Amniotic epithelial cell (primary cell): ENCODE results near the gene NR1D1.

Source experiments
- DNase-seq: peaks from one replicate; pipeline ENCODE4 v3.0.0-alpha.2; 2010; ENCODE audit warnings: low read depth

The NR1D1 gene

GRCh38 chr17:40075201-40075941, 25.0 kb downstream of the NR1D1 start:
- DNase-seq, result peak; percentile 57

GRCh38 chr17:40074871-40075200, 25.6 kb downstream of the NR1D1 start:
- DNase-seq, result peak; percentile 48

DNA sequence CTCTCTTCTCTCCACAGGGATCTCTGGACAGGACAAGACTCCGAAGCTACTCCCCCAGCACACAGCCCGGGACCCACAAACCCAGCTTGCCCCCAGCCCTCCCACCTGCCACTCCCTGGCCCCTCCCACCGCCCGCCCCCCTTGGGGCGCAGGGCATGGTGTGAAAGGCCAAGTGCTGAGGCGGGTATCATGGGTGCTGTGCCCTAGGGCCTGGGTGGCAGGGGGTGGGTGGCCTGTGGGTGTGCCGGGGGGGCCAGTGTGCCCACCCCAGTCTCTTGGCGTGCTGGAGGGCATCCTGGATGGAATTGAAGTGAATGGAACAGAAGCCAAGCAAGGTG, 26.2 kb downstream of the NR1D1 start:
- no peak for DNase-seq

DNA sequence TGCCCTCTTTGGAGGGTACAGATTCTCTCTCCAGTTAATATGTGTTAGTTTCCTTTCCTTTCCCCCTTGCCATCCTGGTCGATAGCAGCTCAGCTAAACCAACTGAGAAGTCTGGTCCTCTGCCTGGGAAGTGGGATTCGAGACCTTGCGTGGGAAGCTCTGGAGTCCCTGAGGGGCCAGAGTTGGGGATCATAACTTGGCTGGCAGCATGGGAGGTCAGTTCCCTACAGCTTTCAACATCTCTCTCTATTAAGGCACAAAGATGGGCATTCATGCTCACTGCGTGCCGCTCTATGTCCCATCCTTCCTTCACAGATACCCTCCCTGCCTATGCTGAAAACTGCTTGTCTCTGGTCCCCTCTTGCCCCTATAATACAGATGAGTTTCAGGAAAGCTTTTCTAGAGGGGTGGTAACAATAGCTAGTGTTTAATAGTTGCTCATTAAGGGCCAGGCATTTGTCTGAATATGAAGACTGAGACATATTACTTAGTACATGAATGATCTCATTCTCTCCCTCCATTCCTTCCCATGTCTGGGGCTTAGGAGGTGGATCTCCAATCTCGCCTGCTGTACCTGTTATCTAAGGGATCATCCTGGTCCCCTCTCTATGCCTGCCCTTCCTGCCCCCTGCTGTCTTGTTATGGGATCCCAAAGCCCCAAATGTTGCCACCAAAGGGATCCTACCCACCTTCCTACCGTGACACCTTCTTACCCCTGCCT, 26.8 kb downstream of the NR1D1 start:
- no peak for DNase-seq

DNA sequence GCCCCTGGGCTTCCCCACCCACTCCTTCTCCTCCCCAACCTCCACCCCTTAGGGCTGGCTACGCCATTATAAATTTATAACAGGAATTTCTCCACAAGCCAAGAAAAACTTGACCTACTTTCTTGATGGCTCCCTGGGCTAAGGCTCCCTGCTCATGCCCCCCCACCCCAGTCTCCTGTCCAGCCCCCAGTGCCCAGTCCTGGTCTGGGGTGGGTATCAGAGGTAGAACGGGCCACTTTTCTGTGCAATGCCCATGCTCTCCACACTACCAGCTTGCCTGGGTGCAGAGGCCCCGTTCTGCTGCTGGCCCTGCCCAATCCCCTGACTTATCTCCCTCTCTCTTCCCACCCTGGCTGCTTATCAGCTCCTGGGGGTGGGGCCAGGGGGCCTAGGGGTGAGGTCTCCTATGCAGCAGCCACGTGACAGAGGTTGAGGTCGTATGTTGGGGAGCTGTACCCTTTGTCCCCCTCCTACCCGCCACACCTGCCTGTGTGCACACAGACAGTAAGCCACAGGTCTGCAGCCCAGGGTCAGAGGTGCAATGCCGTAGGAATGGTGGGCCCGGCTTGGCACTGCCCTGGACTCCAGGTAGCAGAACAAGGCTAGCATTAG, 27.5 kb downstream of the NR1D1 start:
- no peak for DNase-seq

- DNase-seq, result peak; percentile 68
Observed at GRCh38 chr17:40072040-40072734, 28.2 kb downstream of the NR1D1 start.

GRCh38 chr17:40071313-40072039, 28.9 kb downstream of the NR1D1 start:
- DNase-seq, result no peak

DNA sequence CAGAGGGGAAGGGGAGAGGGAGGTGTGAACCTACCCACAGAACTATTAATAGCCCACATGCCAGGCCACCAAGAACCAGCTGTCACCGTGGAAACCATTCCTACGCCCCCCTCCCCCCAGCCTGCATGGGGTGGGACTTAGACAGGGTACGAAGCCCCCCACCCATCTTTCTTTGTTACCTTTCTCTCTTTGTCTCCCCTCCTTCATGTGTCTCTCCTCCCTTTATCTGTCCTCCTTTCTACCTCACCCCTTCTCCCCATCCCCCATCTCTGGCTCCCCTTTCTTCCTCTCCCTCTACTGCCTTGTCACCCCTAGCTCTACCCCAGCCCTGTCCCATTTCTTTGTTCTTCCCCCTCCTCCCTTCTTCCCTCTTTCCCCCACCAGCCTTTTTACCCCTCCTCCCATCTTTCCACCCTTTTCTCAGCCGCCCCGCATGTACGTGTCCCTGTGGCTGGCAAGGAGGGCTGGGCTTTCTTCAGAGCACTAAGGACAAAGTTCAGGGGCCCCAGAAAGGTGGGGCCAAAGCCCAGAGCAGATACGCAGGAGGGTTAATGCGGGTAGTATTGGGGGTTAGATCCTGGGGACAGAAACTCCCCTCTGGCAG, 29.6 kb downstream of the NR1D1 start:
- DNase-seq, result no peak

DNA sequence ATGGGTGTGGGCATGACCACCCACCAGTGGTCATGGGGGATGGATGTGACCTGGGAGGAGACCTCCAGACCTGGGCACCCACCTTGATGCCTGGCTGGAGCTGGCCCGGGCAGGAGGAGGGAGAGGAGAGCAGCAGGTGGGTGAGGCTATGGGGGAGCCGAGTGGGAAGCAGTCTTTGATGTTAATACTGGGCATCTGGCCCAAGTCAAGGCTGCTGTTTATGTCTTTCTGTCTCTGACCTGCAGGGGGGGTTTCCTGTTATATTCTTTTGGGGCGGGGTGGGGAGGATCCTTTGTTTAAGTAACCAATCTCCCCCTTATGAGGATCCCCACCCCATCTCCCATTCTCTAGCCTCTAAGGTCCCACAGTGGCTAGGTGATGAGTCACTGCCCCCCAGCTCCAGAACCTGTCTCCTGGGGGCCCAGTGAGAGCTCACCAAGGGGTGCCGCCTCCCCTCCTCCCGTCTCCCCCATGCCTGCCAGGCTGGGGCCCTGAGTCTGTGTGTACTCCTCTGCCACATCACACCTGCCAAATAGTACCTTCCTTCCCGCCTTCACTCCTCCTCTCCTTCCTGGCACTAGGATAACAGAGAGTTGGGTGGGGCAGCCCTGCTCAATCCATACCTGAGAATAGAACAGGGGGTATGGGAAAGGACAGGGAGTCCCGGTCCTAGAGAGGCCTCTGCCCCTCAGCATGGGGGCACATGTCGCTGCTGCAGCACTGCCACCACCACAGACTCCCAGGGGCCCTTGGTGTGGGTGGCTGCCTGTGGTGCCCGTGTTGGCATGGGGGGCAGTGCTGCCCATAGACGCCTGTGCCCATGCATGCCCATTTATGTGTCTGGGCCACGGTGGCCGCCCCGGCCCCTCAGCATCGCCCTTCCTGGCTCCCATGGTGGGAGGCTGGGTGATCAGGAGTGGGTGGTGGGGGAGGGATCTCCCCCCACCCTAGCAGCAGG, 30.4 kb downstream of the NR1D1 start:
- peak; percentile 40 for DNase-seq

- DNase-seq, result peak; percentile 90
Observed at GRCh38 chr17:40068917-40069750, 31.3 kb downstream of the NR1D1 start.

DNA sequence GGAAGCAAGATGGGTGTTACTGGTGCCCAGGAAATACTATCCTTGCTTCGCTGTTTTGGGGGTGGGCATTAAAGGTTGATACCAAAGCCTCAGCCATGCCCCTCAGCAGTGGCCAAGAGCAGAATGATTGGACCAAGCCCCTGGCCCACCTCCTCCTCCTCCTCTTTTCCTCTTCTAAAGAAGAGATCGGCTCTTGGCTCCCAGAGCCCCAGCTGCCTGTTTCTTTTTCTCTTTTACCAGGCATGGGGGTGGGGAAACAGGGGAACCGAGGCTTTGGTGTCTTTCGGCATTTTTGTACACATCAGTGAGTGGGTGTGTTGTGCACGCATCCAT, 31.8 kb downstream of the NR1D1 start:
- DNase-seq, result no peak

DNA sequence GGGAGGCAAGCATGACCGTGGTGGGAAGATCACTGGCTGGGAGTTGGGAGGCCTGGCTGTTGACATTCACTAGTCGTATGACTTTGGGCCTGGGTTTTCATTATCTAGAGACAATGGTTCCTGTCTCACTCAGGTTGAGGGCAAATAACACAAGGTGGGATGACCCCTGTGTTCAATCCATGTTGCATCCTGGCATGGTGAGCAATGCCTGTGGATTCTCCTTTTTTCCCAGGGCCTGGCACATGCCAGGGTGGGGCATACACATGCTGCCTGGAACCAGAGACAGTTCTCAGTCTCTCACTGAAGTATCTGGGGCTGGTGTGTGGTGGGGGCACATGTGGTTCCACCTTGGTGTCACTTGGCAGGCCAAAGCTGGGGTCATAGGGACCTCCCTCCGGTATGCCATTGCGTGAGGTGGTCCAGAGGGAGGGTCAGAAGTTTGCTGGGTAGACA, 32.2 kb downstream of the NR1D1 start:
- DNase-seq, result no peak

- DNase-seq, result no peak
Observed at GRCh38 chr17:40067710-40068109, 32.7 kb downstream of the NR1D1 start.

DNA sequence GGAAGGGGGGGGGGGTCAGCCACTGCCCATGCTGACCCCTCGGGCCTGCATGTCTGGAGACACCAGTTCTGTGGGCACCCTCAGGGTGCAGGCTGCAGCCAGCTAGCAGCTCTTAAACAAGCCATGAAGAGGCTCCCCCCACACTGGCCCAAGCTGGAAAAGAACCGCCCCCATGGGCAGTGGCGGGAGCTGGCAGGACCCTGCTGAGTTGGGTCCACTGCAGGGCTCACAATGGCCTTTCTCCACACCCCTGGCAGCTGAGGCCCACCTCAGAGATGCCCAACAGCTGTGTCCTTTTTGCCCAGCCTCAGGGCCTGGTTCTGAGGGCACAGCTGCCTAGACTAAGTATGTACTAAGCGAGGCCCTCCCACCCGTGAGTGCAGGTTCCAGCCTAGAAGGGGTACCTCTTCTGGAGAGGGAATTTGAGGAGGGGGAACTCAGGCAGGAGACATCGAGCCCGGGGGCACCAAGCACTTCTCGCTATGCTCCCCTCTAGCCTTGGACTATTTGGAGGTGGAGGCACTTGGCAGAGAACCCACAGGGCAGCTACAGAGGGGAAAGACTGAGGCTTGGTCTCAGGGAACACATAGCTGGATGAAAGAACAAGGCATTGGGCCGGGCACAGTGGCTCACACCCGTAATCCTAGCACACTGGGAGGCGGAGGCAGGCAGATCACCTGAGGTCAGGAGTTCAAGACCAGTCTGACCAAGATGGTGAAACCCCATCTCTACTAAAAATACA, 34.4 kb downstream of the NR1D1 start:
- DNase-seq, result no peak

- peak; percentile 39 for DNase-seq
Observed at GRCh38 chr17:40064971-40065768, 35.2 kb downstream of the NR1D1 start.

DNA sequence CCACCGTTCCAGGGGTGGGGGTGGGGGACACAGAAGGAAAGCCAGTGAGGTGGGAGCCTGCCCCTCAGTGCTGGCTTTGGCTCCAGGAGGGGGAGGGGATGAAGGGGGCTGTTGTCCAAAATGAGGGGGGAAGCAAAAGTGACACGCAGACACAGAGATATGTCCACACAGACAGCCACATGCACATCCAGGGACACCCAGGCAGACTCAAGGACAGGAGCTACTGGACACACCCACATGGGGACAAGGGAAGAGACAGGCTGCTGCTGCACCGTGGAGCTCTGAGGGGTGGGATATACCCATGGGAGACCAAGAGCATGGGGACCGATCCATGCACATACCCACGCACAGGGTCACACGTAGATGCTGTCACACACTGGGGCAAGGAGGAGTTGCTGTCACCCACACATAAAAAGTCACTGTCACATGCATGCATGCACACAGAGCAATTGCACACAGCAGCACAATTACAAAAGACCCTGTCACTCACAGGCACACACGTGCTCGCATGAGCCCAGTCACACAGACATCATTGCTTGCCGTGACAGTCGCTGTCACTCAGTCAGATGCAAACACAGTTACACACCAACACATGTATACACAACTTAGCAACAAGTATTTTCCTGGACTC, 36.4 kb downstream of the NR1D1 start:
- DNase-seq, result no peak

- peak; percentile 68 for DNase-seq
Observed at GRCh38 chr17:40063187-40063771, 37.1 kb downstream of the NR1D1 start.
